Measurements from ENCODE around the gene PLB1.

The PLB1 gene

GRCh38 chr2:28570431-28570830 is 74.6 kb downstream of the PLB1 start:
- DNase-seq (ENCODE audit: low spot score) = no peak
- no peaks in the 10 kb centered on the region for H3K4me1 ChIP-seq (ENCODE audit: control insufficient read depth in 2 of 2, insufficient read depth in 1 of 2, low read depth in 1 of 2, low read length in 2 of 2)
- WGBS, 2 donors (ENCODE audit: extremely low coverage in 2 of 2, insufficient read length in 2 of 2, insufficient replicate concordance in 1 of 2) = no CpG with 5 or more reads among the region's 6 CpGs

GRCh38 chr2:28576714-28577113 is 80.9 kb downstream of the PLB1 start:
- no peak for DNase-seq (ENCODE audit: low spot score)
- H3K4me1 ChIP-seq (ENCODE audit: control insufficient read depth in 2 of 2, insufficient read depth in 1 of 2, low read depth in 1 of 2, low read length in 2 of 2) = no peaks in the 10 kb centered on the region
- H3K14ac ChIP-seq (ENCODE audit: low read length) = no peak overlapping the region
- H2BK5ac ChIP-seq (ENCODE audit: low read length) = no peak overlapping the region
- no peak overlapping the region for H3K4ac ChIP-seq (ENCODE audit: low read length)
- H3K9me3 ChIP-seq (replicated peaks in 1 of 2; ENCODE audit: control insufficient read depth in 2 of 2, insufficient read depth in 1 of 2, low read depth in 1 of 2, low read length in 2 of 2) = peaks cover 0 to 2% of the 10 kb centered on the region in 2 donors
- no peak overlapping the region for H3K4me2 ChIP-seq (ENCODE audit: insufficient read depth, low read length, poor library complexity, severe bottlenecking)
- no peak overlapping the region for H2AFZ ChIP-seq (ENCODE audit: low read length)
- no peak overlapping the region for H4K8ac ChIP-seq (ENCODE audit: low read depth, low read length)
- no peak overlapping the region for H4K91ac ChIP-seq (ENCODE audit: low read depth, low read length, poor library complexity)
- H2BK12ac ChIP-seq (ENCODE audit: low read length) = no peak overlapping the region
- H2BK15ac ChIP-seq (ENCODE audit: low read length) = no peak overlapping the region
- H3K23ac ChIP-seq (ENCODE audit: low read depth, low read length, poor library complexity) = no peak overlapping the region
- H2AK5ac ChIP-seq (ENCODE audit: low read depth, low read length) = no peak overlapping the region
- peaks cover 0 to 5% (median 0%) of the 10 kb centered on the region in 3 experiments for H3K27me3 ChIP-seq (ENCODE audit: control insufficient read depth in 3 of 3, insufficient read depth in 3 of 3, low read depth in 1 of 3, low read length in 3 of 3)
- no CpG with 5 or more reads among the region's 5 CpGs for WGBS, 2 donors (ENCODE audit: extremely low coverage in 2 of 2, insufficient read length in 2 of 2, insufficient replicate concordance in 1 of 2)
- no peaks in the 10 kb centered on the region for H3K36me3 ChIP-seq (replicated peaks in 1 of 2; ENCODE audit: control insufficient read depth in 2 of 2, insufficient read depth in 2 of 2, low read length in 2 of 2)
- H2BK120ac ChIP-seq (ENCODE audit: low read depth, low read length) = no peak overlapping the region
- no peak overlapping the region for H3K18ac ChIP-seq (ENCODE audit: low read length)
- H3K4me3 ChIP-seq (ENCODE audit: low read length in 2 of 2) = no peak overlapping the region
- H3K79me1 ChIP-seq (ENCODE audit: low read depth, low read length) = no peaks in the 10 kb centered on the region
- no peak overlapping the region for H3K9ac ChIP-seq (ENCODE audit: low read depth, low read length, poor library complexity)
- H3K27ac ChIP-seq (replicated peaks; ENCODE audit: low read length) = no peak overlapping the region

More at GRCh38 chr2:28570431-28570830, 74.6 kb downstream of the PLB1 start:
- Histone ChIP-seq H3K18ac (ENCODE audit: low read length) (no peak overlapping the region), H4K91ac (ENCODE audit: low read depth, low read length, poor library complexity) (no peak overlapping the region), H3K14ac (ENCODE audit: low read length) (no peak overlapping the region), H3K4ac (ENCODE audit: low read length) (no peak overlapping the region), H3K36me3 (replicated peaks in 1 of 2; ENCODE audit: control insufficient read depth in 2 of 2, insufficient read depth in 2 of 2, low read length in 2 of 2) (no peaks in the 10 kb centered on the region), H2BK12ac (ENCODE audit: low read length) (no peak overlapping the region), H4K8ac (ENCODE audit: low read depth, low read length) (no peak overlapping the region), H2BK15ac (ENCODE audit: low read length) (no peak overlapping the region), H3K27ac (replicated peaks; ENCODE audit: low read length) (no peak overlapping the region), H2BK120ac (ENCODE audit: low read depth, low read length) (no peak overlapping the region), H3K23ac (ENCODE audit: low read depth, low read length, poor library complexity) (no peak overlapping the region), H3K4me3 (ENCODE audit: low read length in 2 of 2) (no peak overlapping the region), H3K4me2 (ENCODE audit: insufficient read depth, low read length, poor library complexity, severe bottlenecking) (no peak overlapping the region), H3K9me3 (replicated peaks in 1 of 2; ENCODE audit: control insufficient read depth in 2 of 2, insufficient read depth in 1 of 2, low read depth in 1 of 2, low read length in 2 of 2) (peaks cover 0 to 13% of the 10 kb centered on the region in 2 donors), H2AK5ac (ENCODE audit: low read depth, low read length) (no peak overlapping the region), H2AFZ (ENCODE audit: low read length) (no peak overlapping the region), H3K79me1 (ENCODE audit: low read depth, low read length) (no peaks in the 10 kb centered on the region), H3K9ac (ENCODE audit: low read depth, low read length, poor library complexity) (no peak overlapping the region), H3K27me3 (ENCODE audit: control insufficient read depth in 3 of 3, insufficient read depth in 3 of 3, low read depth in 1 of 3, low read length in 3 of 3) (peaks cover 0 to 7% (median 0%) of the 10 kb centered on the region in 3 experiments), H2BK5ac (ENCODE audit: low read length) (no peak overlapping the region)

- H2BK15ac ChIP-seq (ENCODE audit: low read length) = no peak overlapping the region
- no peaks in the 10 kb centered on the region for H3K79me1 ChIP-seq (ENCODE audit: low read depth, low read length)
- H3K4me3 ChIP-seq (ENCODE audit: low read length in 2 of 2) = no peak overlapping the region
- H4K8ac ChIP-seq (ENCODE audit: low read depth, low read length) = no peak overlapping the region
- no peak overlapping the region for H2AK5ac ChIP-seq (ENCODE audit: low read depth, low read length)
- no peak overlapping the region for H3K23ac ChIP-seq (ENCODE audit: low read depth, low read length, poor library complexity)
- peaks cover 0 to 5% (median 0%) of the 10 kb centered on the region in 3 experiments for H3K27me3 ChIP-seq (ENCODE audit: control insufficient read depth in 3 of 3, insufficient read depth in 3 of 3, low read depth in 1 of 3, low read length in 3 of 3)
- H3K18ac ChIP-seq (ENCODE audit: low read length) = no peak overlapping the region
- H3K9ac ChIP-seq (ENCODE audit: low read depth, low read length, poor library complexity) = no peak overlapping the region
- no peaks in the 10 kb centered on the region for H3K4me1 ChIP-seq (ENCODE audit: control insufficient read depth in 2 of 2, insufficient read depth in 1 of 2, low read depth in 1 of 2, low read length in 2 of 2)
- H2BK12ac ChIP-seq (ENCODE audit: low read length) = no peak overlapping the region
- no peak overlapping the region for H2AFZ ChIP-seq (ENCODE audit: low read length)
- H3K14ac ChIP-seq (ENCODE audit: low read length) = peak overlapping the region; percentile 47
- no peak overlapping the region for H3K27ac ChIP-seq (replicated peaks; ENCODE audit: low read length)
- DNase-seq (ENCODE audit: low spot score) = no peak
- no peak overlapping the region for H4K91ac ChIP-seq (ENCODE audit: low read depth, low read length, poor library complexity)
- no CpG with 5 or more reads among the region's 16 CpGs for WGBS, 2 donors (ENCODE audit: extremely low coverage in 2 of 2, insufficient read length in 2 of 2, insufficient replicate concordance in 1 of 2)
- no peaks in the 10 kb centered on the region for H3K9me3 ChIP-seq (replicated peaks in 1 of 2; ENCODE audit: control insufficient read depth in 2 of 2, insufficient read depth in 1 of 2, low read depth in 1 of 2, low read length in 2 of 2)
- no peak overlapping the region for H3K4me2 ChIP-seq (ENCODE audit: insufficient read depth, low read length, poor library complexity, severe bottlenecking)
- H2BK120ac ChIP-seq (ENCODE audit: low read depth, low read length) = no peak overlapping the region
- no peak overlapping the region for H3K4ac ChIP-seq (ENCODE audit: low read length)
- H2BK5ac ChIP-seq (ENCODE audit: low read length) = no peak overlapping the region
- H3K36me3 ChIP-seq (replicated peaks in 1 of 2; ENCODE audit: control insufficient read depth in 2 of 2, insufficient read depth in 2 of 2, low read length in 2 of 2) = no peaks in the 10 kb centered on the region
Observed at GRCh38 chr2:28577791-28578680, 82.2 kb downstream of the PLB1 start.

GRCh38 chr2:28578774-28579173 is 82.9 kb downstream of the PLB1 start:
- Histone ChIP-seq H3K27ac (replicated peaks; ENCODE audit: low read length) (no peak overlapping the region), H3K23ac (ENCODE audit: low read depth, low read length, poor library complexity) (no peak overlapping the region), H3K4me3 (ENCODE audit: low read length in 2 of 2) (no peak overlapping the region), H3K4ac (ENCODE audit: low read length) (no peak overlapping the region), H3K4me1 (ENCODE audit: control insufficient read depth in 2 of 2, insufficient read depth in 1 of 2, low read depth in 1 of 2, low read length in 2 of 2) (peaks cover 0 to under 1% of the 10 kb centered on the region in 2 donors), H4K8ac (ENCODE audit: low read depth, low read length) (no peak overlapping the region), H3K36me3 (replicated peaks in 1 of 2; ENCODE audit: control insufficient read depth in 2 of 2, insufficient read depth in 2 of 2, low read length in 2 of 2) (no peaks in the 10 kb centered on the region), H3K27me3 (ENCODE audit: control insufficient read depth in 3 of 3, insufficient read depth in 3 of 3, low read depth in 1 of 3, low read length in 3 of 3) (peaks cover 0 to 5% (median 0%) of the 10 kb centered on the region in 3 experiments), H2AK5ac (ENCODE audit: low read depth, low read length) (no peak overlapping the region), H3K79me1 (ENCODE audit: low read depth, low read length) (no peaks in the 10 kb centered on the region), H4K91ac (ENCODE audit: low read depth, low read length, poor library complexity) (no peak overlapping the region), H3K18ac (ENCODE audit: low read length) (no peak overlapping the region), H2BK15ac (ENCODE audit: low read length) (no peak overlapping the region), H3K14ac (ENCODE audit: low read length) (no peak overlapping the region), H3K9me3 (replicated peaks in 1 of 2; ENCODE audit: control insufficient read depth in 2 of 2, insufficient read depth in 1 of 2, low read depth in 1 of 2, low read length in 2 of 2) (no peaks in the 10 kb centered on the region), H2BK5ac (ENCODE audit: low read length) (no peak overlapping the region), H3K9ac (ENCODE audit: low read depth, low read length, poor library complexity) (no peak overlapping the region), H2BK12ac (ENCODE audit: low read length) (no peak overlapping the region), H2AFZ (ENCODE audit: low read length) (no peak overlapping the region), H3K4me2 (ENCODE audit: insufficient read depth, low read length, poor library complexity, severe bottlenecking) (no peak overlapping the region), H2BK120ac (ENCODE audit: low read depth, low read length) (no peak overlapping the region)
- DNase-seq (ENCODE audit: low spot score) = no peak
- WGBS, 2 donors (ENCODE audit: extremely low coverage in 2 of 2, insufficient read length in 2 of 2, insufficient replicate concordance in 1 of 2) = no CpG with 5 or more reads among the region's 2 CpGs
